ENCODE results near the gene HOXC6.

The HOXC6 gene

GRCh38 chr12:54002915-54003389 lies 25.3 kb upstream of the HOXC6 start:
- no peak for DNase-seq

- no peak for DNase-seq
Measured at GRCh38 chr12:54003625-54004024, 24.6 kb upstream of the HOXC6 start.

GRCh38 chr12:54004063-54004840 lies 24.0 kb upstream of the HOXC6 start:
- DNase-seq = no peak

GRCh38 chr12:54004841-54005530 lies 23.3 kb upstream of the HOXC6 start:
- no peak for DNase-seq

- DNase-seq = no peak
Measured at GRCh38 chr12:54005531-54005852, 22.7 kb upstream of the HOXC6 start.

GRCh38 chr12:54005853-54006558 lies 22.2 kb upstream of the HOXC6 start:
- peak; percentile 61 for DNase-seq

GRCh38 chr12:54006559-54007220 lies 21.6 kb upstream of the HOXC6 start:
- no peak for DNase-seq

- DNase-seq = no peak
Measured at GRCh38 chr12:54007538-54008259, 20.5 kb upstream of the HOXC6 start.

GRCh38 chr12:54008260-54008552 lies 20.0 kb upstream of the HOXC6 start:
- DNase-seq = no peak

GRCh38 chr12:54009171-54010052 lies 18.8 kb upstream of the HOXC6 start:
- DNase-seq = no peak

GRCh38 chr12:54010053-54010971 lies 17.9 kb upstream of the HOXC6 start:
- DNase-seq = no peak

- DNase-seq = no peak
Measured at GRCh38 chr12:54010972-54011664, 17.1 kb upstream of the HOXC6 start.

GRCh38 chr12:54011665-54012532 lies 16.3 kb upstream of the HOXC6 start:
- DNase-seq = no peak

- DNase-seq = no peak
Measured at GRCh38 chr12:54012631-54013409, 15.4 kb upstream of the HOXC6 start.

GRCh38 chr12:54014377-54015017 lies 13.7 kb upstream of the HOXC6 start:
- DNase-seq = no peak

- no peak for DNase-seq
Measured at GRCh38 chr12:54015018-54015931, 13.0 kb upstream of the HOXC6 start.
